ENCODE results near the gene DGCR2.

DGCR2 gene

DNA sequence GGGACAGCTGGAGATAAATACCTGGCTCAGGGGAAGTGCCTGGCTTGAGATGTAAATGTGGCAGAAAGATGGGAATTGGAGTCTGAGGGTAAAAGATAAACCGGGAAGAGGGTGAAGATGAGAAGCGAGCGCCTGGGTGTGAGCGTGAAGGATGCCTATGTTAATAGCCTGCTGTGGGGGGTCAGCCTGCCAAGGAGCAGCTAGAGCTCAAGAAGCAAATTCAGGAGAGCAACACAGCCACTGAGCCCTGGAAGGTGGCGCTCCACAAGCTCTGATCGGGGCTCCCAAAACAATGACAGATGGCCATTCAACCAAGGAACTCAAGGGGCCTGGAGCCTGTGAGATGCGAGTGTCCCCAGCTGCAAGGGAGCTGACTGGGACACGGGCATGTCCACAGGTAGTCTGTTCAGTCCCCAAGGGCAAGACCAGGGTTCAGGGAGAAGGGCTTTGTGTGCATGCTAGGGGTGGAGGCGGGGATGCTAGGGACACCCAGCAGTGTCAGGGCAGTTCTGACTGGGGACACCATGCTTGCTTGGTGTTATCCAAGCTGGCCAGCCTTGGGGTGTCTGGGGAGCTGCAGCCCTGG, 25.1 kb upstream of the DGCR2 start:
- no peak for DNase-seq (ENCODE audit: low read depth in 2 of 2)

DNA sequence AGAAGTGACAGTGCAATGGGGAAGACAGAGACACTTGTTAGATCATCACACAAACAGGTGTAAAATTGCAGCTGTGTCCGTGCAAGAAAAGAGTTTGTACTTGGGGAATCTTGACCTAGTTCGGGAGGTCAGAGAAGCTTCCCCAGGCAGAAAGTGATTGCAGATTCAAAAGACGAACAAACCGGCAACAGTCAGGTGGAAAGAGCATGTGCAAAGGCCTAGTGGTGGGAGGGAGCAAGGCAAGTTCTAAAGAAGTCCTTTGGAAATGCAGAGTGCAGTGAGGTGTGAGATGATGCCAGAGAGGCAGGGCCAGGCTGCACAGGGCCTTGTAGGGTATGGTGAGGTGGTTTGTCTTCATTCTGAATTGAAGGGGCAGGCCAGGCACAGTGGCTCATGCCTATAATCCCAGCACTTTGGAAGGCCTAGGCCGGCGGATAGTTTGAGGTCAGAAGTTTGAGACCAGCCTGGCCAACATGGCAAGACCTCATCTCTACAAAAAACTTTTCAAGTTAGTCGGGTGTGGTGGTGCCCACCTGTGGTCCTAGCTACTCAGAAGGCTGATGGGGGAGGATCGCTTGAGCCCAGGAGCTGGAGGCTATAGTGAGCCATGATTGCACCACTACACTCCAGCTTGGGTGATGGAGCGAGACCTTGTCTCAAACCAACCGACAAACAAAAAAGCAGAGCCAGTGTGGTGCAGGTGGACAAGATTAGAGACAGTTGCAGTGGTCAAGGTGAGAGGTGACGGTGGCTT, 24.2 kb upstream of the DGCR2 start:
- DNase-seq (ENCODE audit: low read depth in 2 of 2) = no peak

DNA sequence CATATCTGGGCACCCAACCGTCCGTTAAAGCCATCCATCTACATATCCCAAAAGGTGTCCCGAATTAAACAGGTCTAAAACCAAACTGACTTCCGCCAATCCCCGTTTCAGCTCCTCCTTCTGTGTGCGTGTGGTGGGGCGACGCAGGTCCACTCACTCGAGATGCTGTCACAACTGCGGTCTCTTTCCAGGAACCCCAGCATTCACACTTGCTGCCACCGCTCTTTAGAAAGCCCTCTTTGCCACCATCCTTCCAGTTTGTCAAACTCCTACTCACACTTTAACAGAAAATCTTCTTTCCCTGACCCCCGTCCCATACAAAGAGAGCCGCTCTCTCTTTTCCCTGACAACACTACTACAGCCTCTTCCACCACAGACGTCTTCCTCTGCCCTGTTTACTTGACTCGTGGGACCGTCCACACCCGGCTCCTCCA, 21.8 kb upstream of the DGCR2 start:
- no peak for DNase-seq (ENCODE audit: low read depth in 2 of 2)

DNA sequence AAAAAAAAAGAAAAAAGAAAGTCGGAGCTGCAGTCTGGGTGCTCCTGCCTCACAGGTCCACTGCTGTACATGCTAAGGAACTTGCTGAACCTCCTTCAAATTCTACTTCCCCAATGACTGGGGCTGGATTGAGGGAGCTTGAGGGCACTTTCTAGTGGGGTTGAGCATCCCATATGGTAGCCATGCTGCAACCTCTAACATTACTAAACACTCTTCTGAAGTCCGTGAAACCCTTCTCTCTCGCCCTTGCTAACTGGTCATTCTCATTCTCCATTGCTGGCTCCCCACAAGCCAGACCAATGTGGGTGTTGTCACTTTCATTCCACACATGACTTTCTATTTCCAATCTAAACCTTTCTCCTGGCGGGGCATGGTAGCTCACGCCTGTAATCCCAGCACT, 21.0 kb upstream of the DGCR2 start:
- DNase-seq (ENCODE audit: low read depth in 2 of 2) = no peak

DNA sequence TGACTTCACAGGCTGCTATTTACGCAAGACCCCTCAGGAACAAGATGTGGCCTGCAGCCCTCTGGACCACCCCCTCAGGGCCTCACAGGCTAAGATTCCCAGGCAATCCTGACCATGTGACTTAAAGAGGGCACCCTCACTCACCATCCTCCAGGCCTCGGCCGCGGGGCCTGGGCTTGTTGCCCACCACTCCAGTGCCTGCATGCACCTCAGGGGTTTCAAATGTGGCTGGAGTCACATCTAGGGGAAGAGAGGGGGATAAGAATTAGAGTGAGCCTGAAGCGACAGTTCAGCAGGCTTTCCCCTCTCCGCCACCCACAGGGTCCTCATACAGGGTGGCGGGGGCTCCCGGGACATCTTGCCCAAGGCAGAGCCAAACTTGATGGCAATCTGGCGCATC, 20.2 kb upstream of the DGCR2 start:
- no peak for DNase-seq (ENCODE audit: low read depth in 2 of 2)

DNA sequence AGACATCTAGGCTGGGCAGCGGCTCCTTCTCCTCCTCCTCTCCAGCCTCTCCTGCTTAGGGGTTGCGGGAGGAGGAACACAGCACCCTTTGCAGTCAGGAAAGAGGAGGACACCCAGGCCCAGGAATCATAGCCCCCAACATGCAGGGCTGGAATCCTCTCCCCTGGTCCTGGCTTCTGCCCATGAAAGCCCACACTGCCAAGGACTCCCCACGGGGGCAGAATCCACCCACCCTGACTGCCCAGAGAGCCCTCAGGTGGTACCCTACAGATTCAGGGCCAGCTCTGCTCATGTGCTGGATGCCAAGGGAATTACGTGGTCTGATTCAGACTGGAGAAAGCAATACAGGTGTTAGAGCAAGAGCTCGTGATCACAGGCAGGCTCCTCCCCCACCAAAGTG, 17.8 kb upstream of the DGCR2 start:
- DNase-seq (ENCODE audit: low read depth in 2 of 2) = no peak

DNA sequence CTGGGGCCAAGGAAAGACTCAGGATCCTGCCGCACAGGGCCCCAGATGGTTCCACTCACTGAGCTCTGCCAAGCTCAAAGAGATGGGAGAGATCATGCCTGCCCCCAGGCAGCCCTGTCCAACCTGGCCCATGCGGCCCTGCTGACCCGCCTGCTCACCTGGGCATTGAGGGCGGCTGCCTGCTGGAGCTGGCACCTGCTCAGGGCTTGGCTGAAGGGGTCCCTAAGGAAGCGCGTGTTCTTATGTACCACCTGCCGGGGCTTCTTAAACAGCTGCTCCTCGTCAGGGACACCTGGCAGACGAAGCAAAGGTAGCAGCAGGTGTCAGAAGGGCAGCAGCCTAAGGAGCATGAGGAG, 16.8 kb upstream of the DGCR2 start:
- no peak for DNase-seq (ENCODE audit: low read depth in 2 of 2)

DNA sequence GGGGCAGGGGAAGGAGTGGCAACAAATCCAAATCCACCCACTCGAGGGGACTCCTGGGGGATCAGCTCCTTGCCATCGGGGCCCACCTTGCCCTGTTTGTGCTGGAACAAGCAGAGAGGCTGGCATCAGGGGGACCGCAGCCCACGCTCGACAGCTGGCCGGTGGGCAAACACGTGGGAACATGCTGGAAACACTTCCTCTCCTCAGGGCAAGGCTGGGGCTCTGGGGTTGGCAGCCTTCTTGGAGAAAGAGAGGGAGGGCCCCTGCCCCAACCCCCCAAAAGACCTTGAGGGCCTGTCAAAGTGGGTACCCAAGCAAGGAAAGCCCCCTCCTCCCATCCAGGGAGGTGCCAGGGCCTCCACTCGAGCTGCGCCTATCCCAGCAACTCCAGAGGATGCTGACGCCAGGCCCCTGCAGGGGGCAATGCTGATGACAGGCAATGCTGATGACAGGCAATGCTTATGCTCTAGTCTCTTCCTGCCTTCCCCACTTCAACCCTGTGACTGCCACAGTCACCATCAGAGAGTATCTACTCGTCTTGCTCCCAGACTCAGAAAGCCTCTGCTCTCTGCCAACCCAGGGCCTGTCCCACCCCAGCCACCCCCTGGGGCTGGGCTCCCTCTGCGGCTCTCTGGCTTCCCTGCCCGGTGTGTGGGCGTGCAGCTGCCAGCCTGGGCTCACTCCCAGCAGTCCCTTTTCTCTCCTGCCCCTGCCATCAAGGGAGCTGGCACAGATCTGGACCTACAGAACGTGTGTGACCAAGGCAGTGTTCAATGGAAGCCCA, 16.2 kb upstream of the DGCR2 start:
- no peak for DNase-seq (ENCODE audit: low read depth in 2 of 2)

DNA sequence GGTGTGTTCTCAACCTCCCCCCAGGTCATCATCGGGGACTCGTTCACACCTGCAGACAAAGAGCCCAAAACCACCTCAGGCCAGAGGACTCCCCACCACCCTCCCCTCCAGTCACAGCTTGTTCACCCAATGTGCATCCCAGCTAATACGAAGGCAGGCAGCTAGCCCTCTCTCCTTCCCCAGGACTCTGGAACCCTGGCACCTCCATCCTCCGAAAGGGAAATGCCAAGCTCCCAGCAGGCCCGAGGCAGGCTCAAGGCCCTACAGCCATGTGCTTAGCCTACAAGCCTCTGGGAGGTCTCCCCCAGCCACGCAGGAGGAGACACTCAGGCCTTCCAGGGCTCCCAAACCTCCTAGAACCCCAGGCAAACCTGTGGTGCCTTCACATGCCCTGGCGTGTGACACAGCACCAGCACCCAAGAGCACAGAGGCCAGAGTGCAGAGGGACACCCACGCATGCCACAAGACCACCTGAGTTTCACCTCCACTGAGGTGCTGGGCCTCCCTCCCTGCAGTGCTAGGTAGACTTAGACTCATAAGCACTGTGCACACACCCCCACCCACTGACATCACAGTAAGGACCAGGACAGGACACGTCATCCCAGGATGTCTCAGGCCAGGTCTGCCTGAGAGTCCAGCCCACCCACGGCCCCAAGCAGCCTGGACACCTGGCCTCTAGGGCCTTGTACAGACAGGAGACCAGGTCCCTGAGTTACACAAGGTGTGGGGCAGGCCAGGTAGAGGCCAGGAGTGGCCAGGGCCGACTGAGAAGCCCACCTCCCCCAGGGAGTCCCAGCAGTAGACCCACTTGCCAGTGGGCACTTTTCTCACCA, 15.4 kb upstream of the DGCR2 start:
- no peak for DNase-seq (ENCODE audit: low read depth in 2 of 2)

DNA sequence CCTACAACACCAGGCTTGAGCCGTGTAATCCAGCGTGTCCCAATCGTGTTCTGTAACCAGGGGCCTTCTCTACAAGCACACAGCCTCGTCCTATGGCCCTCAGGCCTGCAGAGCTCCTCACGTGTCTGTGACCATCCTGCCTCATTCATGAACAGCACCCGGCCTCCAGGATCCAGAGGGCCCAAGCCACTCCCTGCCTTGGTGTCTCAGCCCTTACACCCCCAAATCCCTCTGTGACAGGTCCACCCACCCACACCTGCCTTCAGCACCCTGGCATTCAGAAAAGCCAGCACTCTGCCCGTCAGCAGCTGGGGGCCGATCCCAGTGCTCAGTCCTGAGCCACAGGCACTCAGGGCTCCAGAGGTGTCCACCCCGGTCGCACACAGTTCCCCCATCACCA, 14.7 kb upstream of the DGCR2 start:
- no peak for DNase-seq (ENCODE audit: low read depth in 2 of 2)

DNA sequence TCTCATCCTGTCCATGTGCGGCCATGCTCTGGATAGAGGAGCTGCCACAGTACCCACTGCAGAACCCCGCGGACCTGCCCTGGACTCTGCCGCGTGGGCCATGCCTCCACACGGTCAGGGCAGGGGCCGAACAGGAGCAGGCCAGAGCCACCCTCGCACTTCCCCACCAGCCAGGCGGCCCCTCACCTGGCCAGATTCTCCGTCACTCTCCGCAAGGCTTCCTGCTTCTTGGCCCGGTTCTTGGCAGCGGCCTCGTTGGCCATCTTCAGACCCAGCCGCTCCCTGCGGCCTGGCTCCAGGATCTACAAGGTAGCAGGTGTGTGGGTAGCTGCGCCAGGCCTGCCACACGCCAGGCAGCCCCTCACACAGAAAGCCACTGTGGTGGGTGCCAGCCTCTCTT, 12.7 kb upstream of the DGCR2 start:
- no peak for DNase-seq (ENCODE audit: low read depth in 2 of 2)

DNA sequence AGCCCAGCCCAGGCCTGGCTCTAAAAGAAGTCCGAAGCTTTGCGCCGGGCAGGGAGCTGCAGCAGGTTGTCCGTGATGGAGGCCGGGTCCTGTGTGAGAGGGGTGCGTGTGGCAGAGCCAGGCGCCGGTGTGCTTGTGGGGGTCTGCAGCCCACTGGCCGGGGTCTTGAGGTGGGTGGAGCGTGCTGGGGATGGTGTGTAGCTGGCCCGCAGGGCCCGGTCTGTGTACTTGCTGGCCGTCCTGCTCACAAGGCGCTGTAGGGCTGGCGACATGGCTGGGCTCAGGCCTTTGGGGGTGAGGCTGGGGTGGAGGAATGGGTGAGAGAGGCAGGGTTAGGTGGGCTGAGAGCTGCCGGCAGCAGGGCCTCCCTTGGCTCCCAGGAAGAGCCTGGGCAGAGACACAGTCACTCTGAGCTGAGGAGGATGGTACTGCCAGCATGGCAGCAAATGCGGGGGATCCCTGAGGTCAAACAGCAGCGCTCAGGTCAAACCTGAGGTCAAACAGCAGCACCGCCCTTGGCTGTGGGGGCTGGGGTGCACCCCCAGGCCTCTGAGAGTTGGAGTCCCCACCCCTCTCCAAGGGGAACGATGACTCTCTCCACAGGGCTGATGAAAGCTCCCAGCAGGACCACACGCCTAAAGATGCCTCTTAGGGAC, 12.1 kb upstream of the DGCR2 start:
- no peak for DNase-seq (ENCODE audit: low read depth in 2 of 2)

DNA sequence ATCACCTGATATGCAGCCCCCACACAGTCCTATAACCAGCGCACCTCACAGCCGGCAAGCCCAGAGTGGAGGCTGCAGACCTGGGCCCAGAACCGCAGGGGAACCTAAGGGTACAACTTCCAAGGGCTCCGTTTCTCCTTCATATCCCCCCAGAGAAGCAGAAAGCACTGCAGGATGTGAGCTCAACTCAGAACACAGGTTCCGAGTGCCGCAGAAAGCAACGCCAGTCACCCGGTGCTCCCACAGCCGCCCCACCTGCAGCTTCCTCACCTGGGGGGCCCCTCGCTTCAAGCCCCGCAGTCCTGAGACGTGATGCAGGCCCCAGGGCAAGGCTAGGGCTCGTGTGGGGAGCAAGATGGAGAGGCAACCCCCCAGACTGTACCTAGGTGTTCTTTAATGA, 11.3 kb upstream of the DGCR2 start:
- no peak for DNase-seq (ENCODE audit: low read depth in 2 of 2)

DNA sequence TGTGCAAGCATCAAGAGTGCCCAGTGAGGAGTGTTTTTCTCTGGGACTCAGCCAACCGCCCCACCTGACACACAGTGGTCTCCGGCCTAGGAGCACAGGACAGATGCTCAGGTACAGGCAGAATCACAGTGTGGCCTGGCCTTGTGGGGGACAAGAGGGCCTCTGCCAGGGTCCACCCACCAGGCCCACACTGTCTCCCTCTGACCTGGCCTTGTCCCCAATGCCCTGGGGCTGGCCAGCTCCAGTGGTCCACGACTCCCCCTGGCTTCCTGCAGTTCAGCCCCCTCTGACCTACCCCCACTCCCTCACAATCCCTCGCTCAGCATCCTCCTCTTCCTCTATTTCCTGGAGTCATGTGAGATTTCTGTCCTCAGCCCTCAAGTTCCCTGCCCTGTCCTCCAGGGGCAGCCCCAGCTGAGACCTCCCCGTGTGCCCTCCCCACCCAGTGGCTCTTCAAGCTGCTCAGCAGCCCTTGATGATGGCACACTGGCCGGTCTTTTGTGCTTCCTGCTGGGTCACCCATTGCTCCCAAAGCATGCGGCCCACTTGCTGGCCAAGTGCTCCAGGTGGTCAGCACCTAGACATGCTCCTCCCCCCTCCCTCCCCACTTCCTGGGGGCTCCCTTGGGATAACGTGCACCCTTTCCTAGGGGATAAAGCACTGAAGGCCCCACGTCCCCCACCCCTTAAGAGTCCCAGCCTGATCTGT, 10.6 kb upstream of the DGCR2 start:
- no peak for DNase-seq (ENCODE audit: low read depth in 2 of 2)

DNA sequence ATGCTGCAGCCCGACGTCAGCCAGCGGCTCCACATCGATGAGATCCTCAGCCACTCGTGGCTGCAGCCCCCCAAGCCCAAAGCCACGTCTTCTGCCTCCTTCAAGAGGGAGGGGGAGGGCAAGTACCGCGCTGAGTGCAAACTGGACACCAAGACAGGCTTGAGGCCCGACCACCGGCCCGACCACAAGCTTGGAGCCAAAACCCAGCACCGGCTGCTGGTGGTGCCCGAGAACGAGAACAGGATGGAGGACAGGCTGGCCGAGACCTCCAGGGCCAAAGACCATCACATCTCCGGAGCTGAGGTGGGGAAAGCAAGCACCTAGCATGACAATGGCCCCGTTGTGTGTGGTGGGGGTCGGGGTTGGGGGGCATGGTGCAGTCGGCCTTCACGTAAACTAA, 9.9 kb upstream of the DGCR2 start:
- DNase-seq (ENCODE audit: low read depth in 2 of 2) = no peak

DNA sequence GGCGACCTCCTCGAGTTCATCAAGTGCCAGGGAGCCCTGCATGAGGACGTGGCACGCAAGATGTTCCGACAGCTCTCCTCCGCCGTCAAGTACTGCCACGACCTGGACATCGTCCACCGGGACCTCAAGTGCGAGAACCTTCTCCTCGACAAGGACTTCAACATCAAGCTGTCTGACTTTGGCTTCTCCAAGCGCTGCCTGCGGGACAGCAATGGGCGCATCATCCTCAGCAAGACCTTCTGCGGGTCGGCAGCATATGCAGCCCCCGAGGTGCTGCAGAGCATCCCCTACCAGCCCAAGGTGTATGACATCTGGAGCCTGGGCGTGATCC, 9.4 kb upstream of the DGCR2 start:
- DNase-seq (ENCODE audit: low read depth in 2 of 2) = no peak

DNA sequence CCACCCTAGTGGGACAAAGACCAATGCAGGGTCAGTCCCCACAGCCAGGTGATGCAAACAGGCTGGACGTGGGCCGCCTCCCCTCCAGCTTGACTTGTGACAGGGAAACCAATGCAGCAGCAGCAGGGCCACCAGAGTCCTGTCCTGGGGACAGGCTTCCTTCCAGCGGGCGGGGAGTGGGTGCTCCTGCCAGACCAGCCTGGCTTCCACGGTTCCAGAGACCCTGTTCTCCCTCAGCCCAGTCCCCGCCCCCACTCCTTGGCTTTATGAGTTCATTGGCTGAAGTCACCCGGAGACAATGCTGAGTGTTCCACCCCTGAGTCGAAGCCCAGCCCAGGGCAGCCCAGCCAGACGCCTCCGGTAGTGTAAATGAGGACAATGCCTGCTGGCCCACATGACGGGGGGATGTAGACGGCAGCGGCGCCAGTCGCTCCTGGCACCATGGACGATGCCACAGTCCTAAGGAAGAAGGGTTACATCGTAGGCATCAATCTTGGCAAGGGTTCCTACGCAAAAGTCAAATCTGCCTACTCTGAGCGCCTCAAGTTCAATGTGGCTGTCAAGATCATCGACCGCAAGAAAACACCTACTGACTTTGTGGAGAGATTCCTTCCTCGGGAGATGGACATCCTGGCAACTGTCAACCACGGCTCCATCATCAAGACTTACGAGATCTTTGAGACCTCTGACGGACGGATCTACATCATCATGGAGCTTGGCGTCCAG, 8.9 kb upstream of the DGCR2 start, which contains the start of gene TSSK2:
Gene TSSK2 (plus strand): TSS at position 350 of the 726 bp plus-strand sequence. CDS start 92 bp downstream, at position 442.
- no peak for DNase-seq (ENCODE audit: low read depth in 2 of 2)

DNA sequence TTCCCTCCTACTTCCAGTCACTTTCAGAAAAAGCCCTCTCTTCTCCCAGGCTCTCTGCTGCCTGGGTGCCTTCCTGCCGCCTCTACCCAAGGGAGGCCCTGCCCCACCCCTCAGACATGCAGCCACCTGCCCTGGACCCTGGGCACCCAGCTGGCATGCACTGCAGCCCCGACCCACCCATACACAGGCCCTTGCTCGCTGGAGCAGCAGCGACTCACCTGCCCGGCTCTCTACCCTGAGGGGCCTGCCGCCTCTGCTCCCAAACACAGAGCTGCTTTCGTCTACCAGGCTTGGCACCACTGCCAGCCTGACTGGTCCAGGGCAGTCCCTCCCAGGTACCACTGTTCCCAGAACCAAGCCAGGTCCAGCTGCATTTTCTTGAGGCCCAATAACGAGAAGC, 7.7 kb upstream of the DGCR2 start:
- no peak for DNase-seq (ENCODE audit: low read depth in 2 of 2)

DNA sequence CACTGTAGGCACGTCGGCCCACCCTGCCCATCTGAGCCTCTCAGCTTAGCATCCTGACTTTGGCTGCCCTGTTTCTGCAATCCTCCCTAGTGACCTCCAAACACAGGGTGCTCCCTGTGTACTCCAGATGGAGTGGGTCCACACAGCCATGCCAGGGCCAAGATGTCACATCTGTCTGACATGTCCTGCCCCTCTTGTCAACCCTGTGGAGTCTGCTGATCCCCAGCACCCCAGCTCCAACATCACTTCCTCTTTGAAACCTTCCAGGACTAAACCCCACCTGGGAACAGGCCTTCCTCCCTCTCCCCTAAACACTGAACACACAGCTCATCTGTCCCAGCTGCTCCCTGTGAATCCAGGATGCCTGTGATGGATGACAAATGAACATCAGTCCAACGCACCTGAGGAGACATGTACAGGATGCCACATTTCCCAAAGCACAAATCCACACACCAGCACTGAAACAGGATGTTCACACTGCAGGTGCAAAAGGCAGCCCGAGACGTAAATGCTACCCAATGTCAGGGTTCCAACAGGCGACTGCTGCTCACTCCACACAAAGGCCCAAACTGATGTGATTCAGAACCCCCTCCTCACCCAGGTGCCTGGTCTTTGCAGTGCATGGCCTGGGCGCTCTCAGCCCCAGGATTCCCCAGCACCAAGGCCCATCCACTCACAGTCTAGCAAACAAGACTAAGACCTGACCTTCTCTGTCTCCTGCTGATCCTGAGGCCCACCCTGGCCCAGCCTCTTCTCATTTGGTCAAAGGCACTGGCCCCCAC, 6.9 kb upstream of the DGCR2 start:
- no peak for DNase-seq (ENCODE audit: low read depth in 2 of 2)

DNA sequence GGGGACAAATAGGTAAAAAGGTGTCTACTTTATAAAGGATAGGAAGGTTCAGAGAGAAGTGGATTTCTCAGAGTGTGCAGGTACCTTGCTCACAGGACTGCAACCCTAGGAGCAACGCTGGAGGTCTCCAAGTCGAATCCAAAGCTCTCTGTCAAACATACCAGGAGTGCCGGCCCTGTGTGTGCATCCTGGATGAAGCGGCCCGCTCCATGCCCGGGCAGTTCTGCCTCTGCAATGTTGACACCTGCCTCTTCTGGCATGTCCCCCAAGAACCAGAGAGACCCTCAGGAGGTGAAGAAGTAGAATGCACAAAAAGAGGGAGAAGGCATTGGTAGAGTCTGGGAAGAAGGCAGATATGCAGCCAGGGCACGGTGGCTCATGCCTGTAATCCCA, 5.8 kb upstream of the DGCR2 start:
- no peak for DNase-seq (ENCODE audit: low read depth in 2 of 2)

Data from activated CD4-positive, alpha-beta T cell treated with anti-CD3 and anti-CD28 coated beads for 24 hours (primary cell).